Activated CD4-positive, CD25-positive, alpha-beta regulatory T cell treated with anti-CD3 and anti-CD28 coated beads, Interleukin-2, amount 50 U/mL, for 16 hours (primary cell): ENCODE measurements around the gene DNAJA3.

ENCODE experiments used
- DNase-seq: peaks from one replicate; pipeline ENCODE4 v3.0.0-alpha.2; 2020; ENCODE audit warnings: low read depth, low spot score

The DNAJA3 gene

DNA sequence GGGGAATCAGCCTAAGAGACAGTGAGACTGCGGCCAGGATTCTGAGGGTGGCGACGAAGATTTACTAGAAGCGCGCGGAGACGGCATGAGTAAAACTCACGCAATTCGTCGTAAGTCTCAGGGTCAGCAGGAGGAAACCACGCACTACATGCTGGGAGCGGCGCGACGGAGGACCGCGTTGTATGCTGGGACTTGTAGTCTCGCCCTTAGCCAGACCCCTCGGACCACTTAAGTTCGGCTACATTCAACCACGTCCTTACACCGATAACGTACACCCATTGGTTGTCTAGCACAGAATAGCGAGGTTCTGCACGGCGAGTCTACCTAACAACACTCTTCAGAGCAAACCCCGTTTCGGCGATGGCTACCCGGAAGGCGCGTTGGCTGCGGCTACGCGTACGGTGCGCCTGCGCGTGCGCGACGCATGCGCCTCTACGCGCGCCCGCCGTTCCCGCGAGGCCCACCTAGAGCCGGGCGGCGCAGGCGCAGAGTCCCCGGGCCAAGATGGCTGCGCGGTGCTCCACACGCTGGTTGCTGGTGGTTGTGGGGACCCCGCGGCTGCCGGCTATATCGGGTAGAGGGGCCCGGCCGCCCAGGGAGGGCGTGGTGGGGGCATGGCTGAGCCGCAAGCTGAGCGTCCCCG lies at the start of gene DNAJA3:
Gene DNAJA3, plus strand, starts transcription at position 491 of the 643 bp plus-strand sequence. Its CDS starts 14 bp downstream, at position 505.
- DNase-seq: peak; percentile 85

- DNase-seq: no peak
Measured at GRCh38 chr16:4376126-4376892, 49.4 kb upstream of the DNAJA3 start.

DNA sequence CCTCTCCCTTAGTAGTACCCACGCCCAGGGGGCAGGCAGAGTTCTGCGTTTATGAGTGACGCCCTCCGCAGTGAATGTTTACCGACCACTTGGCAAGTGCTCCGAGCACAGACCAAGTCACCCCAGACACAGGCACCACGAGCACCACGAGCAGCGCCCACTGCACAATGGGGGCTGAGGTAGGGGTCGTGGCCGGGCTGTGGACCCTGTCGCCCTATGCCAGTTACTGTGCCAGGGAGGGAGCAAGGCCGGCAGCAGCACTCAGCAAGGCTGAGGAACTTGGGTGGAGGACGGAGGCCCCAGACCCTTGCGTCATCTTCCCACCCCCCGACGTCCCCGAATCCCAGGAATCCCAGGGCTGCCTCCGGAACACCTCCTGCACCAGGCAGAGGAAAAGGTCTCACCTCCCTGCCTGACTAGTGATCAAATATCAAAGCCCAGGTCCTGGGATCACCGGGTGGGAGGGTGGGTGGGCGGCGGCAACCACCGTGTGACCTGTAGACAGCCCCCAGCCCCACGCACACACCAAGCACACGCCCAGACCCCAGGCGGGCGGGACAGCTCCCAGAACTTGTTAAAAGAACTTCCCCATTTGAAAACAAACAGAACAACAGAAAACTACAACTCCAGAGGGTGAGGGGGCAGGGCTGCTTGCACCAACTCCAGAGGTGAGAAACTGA lies 48.6 kb upstream of the DNAJA3 start:
- no peak for DNase-seq

GRCh38 chr16:4377573-4378154 lies 48.0 kb upstream of the DNAJA3 start:
- no peak for DNase-seq

GRCh38 chr16:4378161-4378666 lies 47.5 kb upstream of the DNAJA3 start:
- DNase-seq: no peak

GRCh38 chr16:4378999-4379690 lies 46.5 kb upstream of the DNAJA3 start:
- DNase-seq: no peak

DNA sequence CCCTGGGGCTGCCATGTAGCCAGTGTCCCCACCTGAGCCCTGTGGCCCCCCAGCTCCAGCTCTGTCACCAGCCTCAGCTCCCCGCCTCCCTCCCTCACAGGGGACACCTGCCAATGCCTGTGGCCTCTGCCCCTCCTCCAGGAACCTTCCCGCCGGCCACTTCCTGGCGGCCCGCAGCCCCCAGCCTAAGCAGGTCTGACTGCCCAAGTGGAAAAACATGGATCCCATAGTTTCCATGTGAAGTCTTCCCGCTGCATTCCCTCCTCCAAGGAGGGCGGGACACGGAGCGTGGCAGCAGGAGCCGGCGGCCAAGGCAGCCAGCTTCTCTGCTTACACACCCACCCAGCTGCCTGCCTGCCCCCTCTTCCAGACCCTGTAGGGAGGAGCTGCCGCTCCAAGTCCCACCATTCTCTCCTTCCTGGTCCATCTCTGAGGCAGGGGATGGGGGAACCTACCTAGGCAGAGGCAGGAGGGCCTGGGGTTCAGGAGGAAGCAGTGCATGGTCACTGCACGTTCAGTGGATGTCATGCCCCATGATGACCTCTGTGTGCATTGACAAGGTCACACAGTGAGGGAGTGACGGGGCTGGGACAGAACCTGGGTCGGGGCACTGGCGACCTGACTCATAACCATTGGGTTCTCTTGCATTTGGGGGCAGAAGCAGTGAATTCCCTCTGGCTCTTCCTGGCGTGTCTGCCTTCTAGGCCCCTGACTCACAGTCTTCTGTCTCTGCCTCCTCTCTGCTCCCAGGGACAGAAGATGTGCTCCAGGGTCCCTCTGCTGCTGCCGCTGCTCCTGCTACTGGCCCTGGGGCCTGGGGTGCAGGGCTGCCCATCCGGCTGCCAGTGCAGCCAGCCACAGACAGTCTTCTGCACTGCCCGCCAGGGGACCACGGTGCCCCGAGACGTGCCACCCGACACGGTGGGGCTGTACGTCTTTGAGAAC lies 45.3 kb upstream of the DNAJA3 start:
- DNase-seq: no peak

GRCh38 chr16:4381072-4381934 lies 44.4 kb upstream of the DNAJA3 start:
- no peak for DNase-seq

DNA sequence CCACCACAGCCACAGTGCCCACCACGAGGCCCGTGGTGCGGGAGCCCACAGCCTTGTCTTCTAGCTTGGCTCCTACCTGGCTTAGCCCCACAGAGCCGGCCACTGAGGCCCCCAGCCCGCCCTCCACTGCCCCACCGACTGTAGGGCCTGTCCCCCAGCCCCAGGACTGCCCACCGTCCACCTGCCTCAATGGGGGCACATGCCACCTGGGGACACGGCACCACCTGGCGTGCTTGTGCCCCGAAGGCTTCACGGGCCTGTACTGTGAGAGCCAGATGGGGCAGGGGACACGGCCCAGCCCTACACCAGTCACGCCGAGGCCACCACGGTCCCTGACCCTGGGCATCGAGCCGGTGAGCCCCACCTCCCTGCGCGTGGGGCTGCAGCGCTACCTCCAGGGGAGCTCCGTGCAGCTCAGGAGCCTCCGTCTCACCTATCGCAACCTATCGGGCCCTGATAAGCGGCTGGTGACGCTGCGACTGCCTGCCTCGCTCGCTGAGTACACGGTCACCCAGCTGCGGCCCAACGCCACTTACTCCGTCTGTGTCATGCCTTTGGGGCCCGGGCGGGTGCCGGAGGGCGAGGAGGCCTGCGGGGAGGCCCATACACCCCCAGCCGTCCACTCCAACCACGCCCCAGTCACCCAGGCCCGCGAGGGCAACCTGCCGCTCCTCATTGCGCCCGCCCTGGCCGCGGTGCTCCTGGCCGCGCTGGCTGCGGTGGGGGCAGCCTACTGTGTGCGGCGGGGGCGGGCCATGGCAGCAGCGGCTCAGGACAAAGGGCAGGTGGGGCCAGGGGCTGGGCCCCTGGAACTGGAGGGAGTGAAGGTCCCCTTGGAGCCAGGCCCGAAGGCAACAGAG lies 43.5 kb upstream of the DNAJA3 start:
- no peak for DNase-seq

DNA sequence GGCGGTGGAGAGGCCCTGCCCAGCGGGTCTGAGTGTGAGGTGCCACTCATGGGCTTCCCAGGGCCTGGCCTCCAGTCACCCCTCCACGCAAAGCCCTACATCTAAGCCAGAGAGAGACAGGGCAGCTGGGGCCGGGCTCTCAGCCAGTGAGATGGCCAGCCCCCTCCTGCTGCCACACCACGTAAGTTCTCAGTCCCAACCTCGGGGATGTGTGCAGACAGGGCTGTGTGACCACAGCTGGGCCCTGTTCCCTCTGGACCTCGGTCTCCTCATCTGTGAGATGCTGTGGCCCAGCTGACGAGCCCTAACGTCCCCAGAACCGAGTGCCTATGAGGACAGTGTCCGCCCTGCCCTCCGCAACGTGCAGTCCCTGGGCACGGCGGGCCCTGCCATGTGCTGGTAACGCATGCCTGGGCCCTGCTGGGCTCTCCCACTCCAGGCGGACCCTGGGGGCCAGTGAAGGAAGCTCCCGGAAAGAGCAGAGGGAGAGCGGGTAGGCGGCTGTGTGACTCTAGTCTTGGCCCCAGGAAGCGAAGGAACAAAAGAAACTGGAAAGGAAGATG lies 42.8 kb upstream of the DNAJA3 start:
- no peak for DNase-seq

DNA sequence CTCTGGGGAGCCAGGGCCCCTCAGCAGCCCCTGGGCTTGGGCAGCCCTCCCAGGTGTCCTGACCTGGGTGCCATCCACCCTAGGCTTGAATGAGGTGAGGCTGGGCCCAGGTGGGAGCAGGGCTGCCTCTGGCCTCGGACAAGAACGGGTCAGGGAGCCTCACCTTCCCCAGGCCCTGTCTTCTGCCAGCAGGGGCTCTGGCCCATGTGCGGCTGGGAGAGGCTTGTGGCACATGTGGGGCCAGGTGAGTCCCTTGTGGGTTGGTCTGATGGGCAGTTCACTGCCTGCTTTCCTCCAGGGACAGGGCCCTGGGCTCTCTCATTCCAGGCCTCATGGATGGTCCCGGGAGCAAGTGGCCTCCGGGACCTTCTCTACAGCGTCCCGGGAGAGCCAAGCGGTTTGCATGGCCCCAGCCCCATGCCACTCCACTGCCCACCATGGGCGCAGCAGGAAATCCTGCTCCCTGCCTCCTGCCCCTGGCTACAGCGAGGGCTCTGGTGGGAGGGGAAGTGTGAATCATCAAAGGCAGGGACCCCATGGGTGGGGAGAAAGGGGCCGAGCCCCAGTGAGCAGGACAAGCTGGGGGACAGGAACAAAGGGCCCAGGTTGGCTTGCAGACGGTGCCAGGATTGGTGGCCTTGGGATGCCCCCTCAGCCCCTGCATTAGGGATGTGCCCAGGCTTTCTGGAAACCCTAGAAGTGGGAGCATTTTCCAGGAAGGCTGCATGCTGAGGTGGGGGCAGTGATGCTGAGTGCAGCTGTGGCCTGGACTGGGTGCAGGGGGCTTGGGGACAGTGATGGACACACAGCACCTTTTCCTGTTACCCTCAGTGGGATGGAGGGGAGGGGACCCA lies 41.9 kb upstream of the DNAJA3 start:
- DNase-seq: no peak

GRCh38 chr16:4384509-4384942 lies 41.1 kb upstream of the DNAJA3 start:
- no peak for DNase-seq

DNA sequence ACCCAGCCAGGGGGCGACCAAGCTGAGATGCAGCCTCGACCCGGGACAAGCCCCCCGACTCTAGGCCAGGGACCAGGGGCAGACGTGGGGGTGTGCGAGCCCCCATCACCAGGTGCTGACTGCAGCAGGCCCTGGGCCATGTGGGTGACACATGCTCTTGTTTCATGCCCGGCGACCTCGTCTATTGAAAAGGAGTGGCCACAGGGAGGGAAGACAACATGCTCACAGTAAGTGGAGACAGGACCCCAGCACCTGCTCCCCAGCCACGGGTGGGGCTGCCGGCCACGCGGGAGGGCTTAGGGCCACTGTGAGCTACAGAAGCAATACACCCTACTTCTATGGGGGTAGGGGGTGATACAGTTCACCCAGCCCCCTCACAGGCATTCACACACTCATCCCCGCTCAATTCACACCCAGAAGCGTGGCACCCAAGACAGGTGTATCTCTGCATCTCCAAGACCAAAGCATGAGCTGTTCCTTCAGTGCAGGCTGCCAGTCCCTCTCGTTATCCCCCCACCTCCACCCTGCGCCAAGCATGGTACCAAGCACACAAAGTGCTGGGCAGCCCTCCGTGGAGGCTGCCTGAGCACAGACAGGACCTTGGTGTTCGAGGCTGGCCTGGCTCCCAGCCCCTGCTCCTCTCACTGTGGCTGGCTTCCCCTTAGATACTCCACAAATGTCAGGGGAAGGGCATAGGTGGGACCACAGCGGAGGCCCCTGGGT lies 40.4 kb upstream of the DNAJA3 start:
- DNase-seq: no peak

GRCh38 chr16:4385789-4386450 lies 39.7 kb upstream of the DNAJA3 start:
- no peak for DNase-seq

DNA sequence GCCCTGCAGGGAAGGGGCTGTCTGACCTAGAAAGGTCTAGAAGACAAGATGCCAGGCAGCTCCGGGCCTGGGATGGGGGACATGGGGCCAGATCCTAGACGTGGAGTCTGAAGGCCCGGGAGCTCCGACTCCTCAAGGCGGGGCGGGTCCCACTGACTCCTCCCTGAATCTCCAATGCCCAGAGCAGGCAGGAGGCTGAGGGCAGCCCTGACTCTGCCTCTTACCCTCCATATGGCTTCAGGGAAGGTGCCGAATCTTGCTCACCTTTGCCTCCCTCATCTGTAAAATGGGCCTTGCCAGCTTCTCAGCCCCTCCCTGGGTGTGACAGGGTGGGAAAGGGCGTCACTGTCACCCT lies 39.2 kb upstream of the DNAJA3 start:
- DNase-seq: no peak

DNA sequence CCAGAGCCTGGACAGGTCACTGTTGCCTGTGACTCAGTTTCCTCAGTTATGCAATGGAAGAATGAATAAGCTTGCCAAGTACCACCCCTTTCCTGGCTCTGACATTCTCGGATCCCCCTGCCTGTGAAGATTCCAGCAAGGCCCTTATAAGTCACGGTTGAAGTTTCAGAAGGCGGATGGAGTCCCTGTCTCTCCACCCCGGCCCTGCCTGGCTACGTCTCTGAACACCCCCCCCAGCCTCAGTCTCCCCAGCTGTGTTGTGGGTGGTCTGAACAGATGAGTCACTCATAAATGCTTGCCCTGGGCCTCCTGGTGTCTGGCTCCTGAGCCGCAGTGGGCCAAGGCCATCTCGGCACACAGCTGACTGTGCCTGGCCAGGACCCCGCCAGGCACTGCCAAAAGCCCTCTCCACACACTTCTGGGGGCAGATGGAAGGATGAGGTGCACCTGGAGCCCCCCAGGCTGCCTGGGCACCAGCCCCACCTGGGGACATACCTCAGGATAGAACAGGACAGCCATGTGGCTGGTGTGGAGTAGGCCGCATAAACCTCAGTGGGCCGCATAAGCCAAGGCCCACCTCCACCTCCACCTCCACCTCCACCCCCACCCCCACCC lies 38.6 kb upstream of the DNAJA3 start:
- no peak for DNase-seq
